Gastroesophageal sphincter (tissue), 3 donors: ENCODE results near the gene WNT10A.

Source experiments
- CTCF ChIP-seq, 4 experiments: fragments of 200-600 bp in 2 of 4; fragments of 450-650 bp in 2 of 4; sonication (generic) in 1 of 4; IDR thresholded peaks; one replicate each; pipeline ENCODE4 v1.5.1; 2017 to 2019; ENCODE audit warnings: antibody characterized with exemption in 4 of 4, mild to moderate bottlenecking in 2 of 4, moderate library complexity in 2 of 4
- POLR2A ChIP-seq, 2 donors: fragments of 450-650 bp; IDR thresholded peaks; one replicate each; pipeline ENCODE4 v1.6.1; 2017; ENCODE audit warnings: antibody characterized with exemption in 2 of 2, mild to moderate bottlenecking in 2 of 2, moderate library complexity in 1 of 2

GRCh38 chr2:218924757-218925156 is 44.1 kb downstream of the WNT10A start:
- no peak for TF ChIP-seq CTCF (IDR thresholded peaks at IDR 0.05)
- TF ChIP-seq POLR2A (IDR thresholded peaks at IDR 0.05): no peak
